GM20431 (cell line): ENCODE results near the gene PRR12.

Experiments
- in situ Hi-C: fragments of 300-500 bp; cut with MseI, MboI; formaldehyde crosslinking; loops from one replicate; pipeline ENCODE4 v1.15.0; 2020; ENCODE audit warnings: low sequenced_read_pairs; ENCODE audit not compliant: unreplicated experiment

Gene PRR12

GRCh38 chr19:49590071-49590970, 661 bp upstream of the PRR12 start:
- in situ Hi-C loops: no loop called here

- in situ Hi-C loops: no loop called here
Measured at GRCh38 chr19:49591731-49592485, 926 bp downstream of the PRR12 start.

GRCh38 chr19:49592486-49593232, 1.7 kb downstream of the PRR12 start:
- in situ Hi-C loops: no loop called here

- in situ Hi-C loops: no loop called here
Measured at GRCh38 chr19:49593233-49594113, 2.5 kb downstream of the PRR12 start.

GRCh38 chr19:49594157-49594992, 3.4 kb downstream of the PRR12 start:
- in situ Hi-C loops: no loop called here

- in situ Hi-C loops: no loop called here
Measured at GRCh38 chr19:49594993-49595818, 4.2 kb downstream of the PRR12 start.

- in situ Hi-C loops: no loop called here
Measured at GRCh38 chr19:49595819-49596404, 4.9 kb downstream of the PRR12 start.

GRCh38 chr19:49596407-49596806, 5.4 kb downstream of the PRR12 start:
- in situ Hi-C loops: no loop called here

GRCh38 chr19:49596954-49597702, 6.1 kb downstream of the PRR12 start:
- in situ Hi-C loops: no loop called here

GRCh38 chr19:49597703-49597974, 6.7 kb downstream of the PRR12 start:
- in situ Hi-C loops: no loop called here

- in situ Hi-C loops: no loop called here
Measured at GRCh38 chr19:49599378-49600295, 8.7 kb downstream of the PRR12 start.

- in situ Hi-C loops: no loop called here
Measured at GRCh38 chr19:49601482-49602038, 10.6 kb downstream of the PRR12 start.

- in situ Hi-C loops: no loop called here
Measured at GRCh38 chr19:49602806-49603205, 11.8 kb downstream of the PRR12 start.

- in situ Hi-C loops: no loop called here
Measured at GRCh38 chr19:49605605-49606004, 14.6 kb downstream of the PRR12 start.

- in situ Hi-C loops: no loop called here
Measured at GRCh38 chr19:49609499-49610092, 18.6 kb downstream of the PRR12 start.
